Keratinocyte (primary cell): Measurements from ENCODE around the gene PIH1D1. TPM values are rescaled to one million over a fixed set of nuclear protein-coding genes. Genes with fewer than 3 reads are reported as not detected.

Source experiments
- DNase-seq: peaks from one replicate; pipeline ENCODE4 v3.0.0-alpha.2; 2011; ENCODE audit warnings: low read depth, missing footprints, low spot score
- FAIRE-seq: peaks from 2 replicates; lab custom pipeline; 2011; peaks lifted over from hg19 to GRCh38; lab: Jason Lieb, UNC
- H2AFZ ChIP-seq: 2 replicates; pipeline ENCODE4 v1.6.0; 2012; ENCODE audit warnings: low read length, control low read depth, inconsistent platforms; ENCODE audit not compliant: control insufficient read depth
- H3K27ac ChIP-seq: 2 replicates; pipeline ENCODE4 v1.5.1; 2011; ENCODE audit warnings: low read length; ENCODE audit not compliant: control insufficient read depth, insufficient read depth
- H3K27me3 ChIP-seq: 3 replicates; pipeline ENCODE4 v1.6.0; 2011; ENCODE audit warnings: low read length; ENCODE audit not compliant: control insufficient read depth, insufficient read depth; ENCODE audit errors: extremely low read depth
- H3K36me3 ChIP-seq, 2 experiments: 2 replicates in 1 of 2; 3 replicates in 1 of 2; pipeline ENCODE4 v1.5.1; 2011; ENCODE audit warnings: low read length in 2 of 2, mild to moderate bottlenecking in 1 of 2; ENCODE audit not compliant: control insufficient read depth in 2 of 2, insufficient read depth in 2 of 2; ENCODE audit errors: extremely low read depth in 1 of 2
- H3K4me1 ChIP-seq: 3 replicates; pipeline ENCODE4 v1.5.1; 2011; ENCODE audit warnings: low read length; ENCODE audit not compliant: control insufficient read depth, insufficient read depth; ENCODE audit errors: extremely low read depth
- H3K4me2 ChIP-seq: 3 replicates; pipeline ENCODE4 v1.6.0; 2011; ENCODE audit warnings: low read depth, low read length; ENCODE audit not compliant: control insufficient read depth, insufficient read depth; ENCODE audit errors: extremely low read depth
- H3K4me3 ChIP-seq, 3 experiments: fragments of 200-600 bp in 1 of 3; sonication (generic) in 1 of 3; 2 replicates in 2 of 3; 3 replicates in 1 of 3; pipeline ENCODE4 v1.5.1; 2011 to 2016; ENCODE audit warnings: low read length in 3 of 3, mild to moderate bottlenecking in 3 of 3, control low read depth in 2 of 3, inconsistent platforms in 1 of 3, low read depth in 1 of 3, mixed read lengths in 1 of 3, mixed run types in 1 of 3, moderate library complexity in 1 of 3; ENCODE audit not compliant: control insufficient read depth in 2 of 3, insufficient read depth in 2 of 3; ENCODE audit errors: extremely low read depth in 1 of 3
- H3K79me2 ChIP-seq: 2 replicates; pipeline ENCODE4 v1.6.0; 2012; ENCODE audit warnings: low read length; ENCODE audit not compliant: control insufficient read depth, insufficient read depth
- H3K9ac ChIP-seq: 3 replicates; pipeline ENCODE4 v1.6.0; 2011; ENCODE audit warnings: low read length; ENCODE audit not compliant: control insufficient read depth, insufficient read depth; ENCODE audit errors: extremely low read depth
- H3K9me1 ChIP-seq: 3 replicates; pipeline ENCODE4 v1.6.0; 2011; ENCODE audit warnings: low read length; ENCODE audit not compliant: control insufficient read depth, insufficient read depth; ENCODE audit errors: extremely low read depth
- H3K9me3 ChIP-seq: 2 replicates; pipeline ENCODE4 v1.5.1; 2012; ENCODE audit warnings: low read depth, low read length; ENCODE audit not compliant: control insufficient read depth
- H4K20me1 ChIP-seq: 3 replicates; pipeline ENCODE4 v1.6.0; 2011; ENCODE audit warnings: low read length; ENCODE audit not compliant: control insufficient read depth, insufficient read depth; ENCODE audit errors: extremely low read depth
- EZH2 ChIP-seq: IDR thresholded peaks from one replicate; pipeline ENCODE4 v1.6.1; 2012; ENCODE audit warnings: inconsistent platforms, mild to moderate bottlenecking, low read length, moderate library complexity
- dilution Hi-C: fragments of 300-500 bp; cut with MboI; formaldehyde crosslinking; loops from one replicate; pipeline ENCODE4 v1.7.0; 2020; ENCODE audit warnings: low sequenced_read_pairs; ENCODE audit not compliant: extremely low pct_ligation_motif_present
- polyA plus RNA-seq, 5 experiments: library from polyadenylated mRNA; depleted of rRNA in 3 of 5; stranded (reverse) in 3 of 5; stranded (forward) in 1 of 5; unstranded in 1 of 5; fragments of >200 nt; gene quantifications; 1 replicate in 1 of 5; 2 replicates in 3 of 5; 3 replicates in 1 of 5; pipeline versions ENCODE4 v1.2.1 to v1.2.3, GENCODE V29; 2011 to 2012; ENCODE audit warnings: missing spikeins in 2 of 5, low read depth in 1 of 5, low replicate concordance in 1 of 5
- TF ChIP-seq, protein P1 (sequence below), 3 experiments: IDR thresholded peaks in 1 of 3; conservative IDR thresholded peaks in 1 of 3; optimal IDR thresholded peaks in 1 of 3; 2 replicates in 2 of 3; 3 replicates in 1 of 3; pipeline versions ENCODE3 to v1.5.1; 2011; ENCODE audit warnings: low read length in 3 of 3, mild to moderate bottlenecking in 3 of 3, moderate library complexity in 2 of 3, control low read depth in 1 of 3, inconsistent platforms in 1 of 3; ENCODE audit not compliant: insufficient read depth in 2 of 3; ENCODE audit errors: extremely low read depth in 1 of 3

PIH1D1 gene
- polyA plus RNA-seq, 1 donor (not counting 4 experiments of a cell fraction or from before 2014, with no cell fraction given), result 37.8 TPM

DNA sequence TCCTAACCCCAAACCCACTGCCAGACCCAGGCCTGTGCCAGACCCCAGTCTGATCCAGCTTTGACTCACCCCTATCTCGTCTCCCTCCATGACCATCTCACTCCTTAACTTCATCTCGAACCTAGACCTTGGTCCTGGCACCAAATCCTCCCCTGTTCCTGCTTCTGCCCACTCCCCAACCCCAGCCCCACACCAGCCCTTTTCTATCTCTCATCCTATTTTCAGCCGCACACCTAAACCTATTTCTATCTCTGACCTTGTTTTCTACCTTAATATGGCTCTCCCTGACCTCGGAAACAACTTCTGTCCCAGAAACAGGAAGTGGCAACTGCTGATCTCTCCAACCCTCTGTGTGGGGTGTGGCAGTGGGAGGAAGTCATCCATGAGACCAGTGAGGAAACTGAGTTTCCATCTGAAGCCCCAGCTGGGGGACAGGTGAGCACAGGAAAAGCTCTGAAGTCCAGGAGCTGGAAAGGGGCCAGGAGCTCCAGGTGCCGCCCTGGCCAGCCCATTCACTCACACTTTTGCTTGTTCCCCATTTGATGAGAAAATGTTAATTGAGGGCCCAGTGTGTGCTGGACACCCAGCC is 42.1 kb downstream of the PIH1D1 start:
- no peaks in the 10 kb centered on the region for H3K36me3 ChIP-seq
- H3K27me3 ChIP-seq, result no peaks in the 10 kb centered on the region
- no peaks in the 10 kb centered on the region for H3K79me2 ChIP-seq
- H2AFZ ChIP-seq, result no peak overlapping the region
- TF ChIP-seq, protein P1, sequence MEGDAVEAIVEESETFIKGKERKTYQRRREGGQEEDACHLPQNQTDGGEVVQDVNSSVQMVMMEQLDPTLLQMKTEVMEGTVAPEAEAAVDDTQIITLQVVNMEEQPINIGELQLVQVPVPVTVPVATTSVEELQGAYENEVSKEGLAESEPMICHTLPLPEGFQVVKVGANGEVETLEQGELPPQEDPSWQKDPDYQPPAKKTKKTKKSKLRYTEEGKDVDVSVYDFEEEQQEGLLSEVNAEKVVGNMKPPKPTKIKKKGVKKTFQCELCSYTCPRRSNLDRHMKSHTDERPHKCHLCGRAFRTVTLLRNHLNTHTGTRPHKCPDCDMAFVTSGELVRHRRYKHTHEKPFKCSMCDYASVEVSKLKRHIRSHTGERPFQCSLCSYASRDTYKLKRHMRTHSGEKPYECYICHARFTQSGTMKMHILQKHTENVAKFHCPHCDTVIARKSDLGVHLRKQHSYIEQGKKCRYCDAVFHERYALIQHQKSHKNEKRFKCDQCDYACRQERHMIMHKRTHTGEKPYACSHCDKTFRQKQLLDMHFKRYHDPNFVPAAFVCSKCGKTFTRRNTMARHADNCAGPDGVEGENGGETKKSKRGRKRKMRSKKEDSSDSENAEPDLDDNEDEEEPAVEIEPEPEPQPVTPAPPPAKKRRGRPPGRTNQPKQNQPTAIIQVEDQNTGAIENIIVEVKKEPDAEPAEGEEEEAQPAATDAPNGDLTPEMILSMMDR (optimal IDR thresholded peaks at IDR 0.05 in 1 of 3, IDR thresholded peaks at IDR 0.05 in 1 of 3, conservative IDR thresholded peaks at IDR 0.05 in 1 of 3; ENCODE audit: extremely low read depth in 1 of 3, insufficient read depth in 2 of 3, low read length in 3 of 3), result no peak
- no peak for TF ChIP-seq EZH2
- peaks cover 6% of the 10 kb centered on the region for H3K4me1 ChIP-seq
- DNase-seq (no peak), FAIRE-seq (no peak)
- H3K9ac ChIP-seq, result no peak overlapping the region
- no peaks in the 10 kb centered on the region for H3K9me3 ChIP-seq
- H3K27ac ChIP-seq, result no peak overlapping the region
- dilution Hi-C loops, result no loop called here
- no peak overlapping the region for H3K4me2 ChIP-seq
- H3K9me1 ChIP-seq, result no peaks in the 10 kb centered on the region
- no peaks in the 10 kb centered on the region for H4K20me1 ChIP-seq
- no peak overlapping the region for H3K4me3 ChIP-seq

DNA sequence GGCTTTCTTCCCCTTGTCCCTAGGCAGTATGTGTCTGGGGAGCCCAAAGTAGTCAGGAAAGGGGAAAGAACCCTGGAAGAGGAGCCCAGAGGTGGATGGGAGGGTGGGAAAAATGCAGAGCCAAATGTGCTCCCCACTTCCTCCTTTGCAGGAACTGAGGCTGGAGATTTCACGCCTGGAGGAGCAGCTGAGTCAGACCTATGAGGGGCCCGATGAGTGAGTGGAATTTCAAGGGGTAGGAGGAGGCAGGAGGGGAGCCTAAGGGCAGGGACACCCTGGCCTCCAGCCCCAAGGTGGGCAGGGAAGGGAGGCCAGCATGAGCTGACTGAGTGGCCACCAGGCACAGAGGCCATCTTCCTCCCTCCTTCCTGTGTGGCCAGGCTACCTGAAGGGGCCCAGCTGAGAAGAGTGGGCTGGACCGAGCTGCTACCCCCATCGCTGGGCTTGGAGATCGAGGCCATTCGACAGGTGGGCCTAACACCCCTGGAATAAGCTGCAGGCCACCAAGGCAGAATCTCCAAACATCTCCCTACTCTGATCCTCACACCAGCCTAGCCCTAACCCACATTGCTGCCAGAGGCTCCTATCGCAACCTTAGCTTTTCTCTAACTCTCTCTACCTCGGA is 42.7 kb downstream of the PIH1D1 start:
- Histone ChIP-seq H3K27ac (no peak overlapping the region), H3K4me1 (peaks cover 6% of the 10 kb centered on the region), H3K27me3 (no peaks in the 10 kb centered on the region), H3K9ac (no peak overlapping the region), H4K20me1 (no peaks in the 10 kb centered on the region), H3K4me2 (no peak overlapping the region), H3K4me3 (no peak overlapping the region), H3K9me1 (no peaks in the 10 kb centered on the region), H2AFZ (peak overlapping the region; percentile 31), H3K36me3 (no peaks in the 10 kb centered on the region), H3K79me2 (no peaks in the 10 kb centered on the region), H3K9me3 (no peaks in the 10 kb centered on the region)
- dilution Hi-C loops, result no loop called here
- FAIRE-seq, result no peak
- DNase-seq, result no peak
- no peak for TF ChIP-seq EZH2
- TF ChIP-seq, protein P1 (optimal IDR thresholded peaks at IDR 0.05 in 1 of 3, IDR thresholded peaks at IDR 0.05 in 1 of 3, conservative IDR thresholded peaks at IDR 0.05 in 1 of 3; ENCODE audit: extremely low read depth in 1 of 3, insufficient read depth in 2 of 3, low read length in 3 of 3), result no peak
